HCT116 (cell line): ENCODE measurements around the gene PTBP3.

Experiments
- ATF3 ChIP-seq: IDR thresholded peaks from 2 replicates; pipeline ENCODE4 v1.6.1; 2012
- CEBPB ChIP-seq: IDR thresholded peaks from 2 replicates; pipeline ENCODE4 v1.6.1; 2012; ENCODE audit warnings: low read depth
- CTCF ChIP-seq, 3 experiments: fragments of 200-600 bp in 1 of 3; sonication (generic) in 1 of 3; IDR thresholded peaks in 2 of 3; conservative IDR thresholded peaks in 1 of 3; 2 replicates each; pipeline ENCODE4 v1.5.1; 2012 to 2017; ENCODE audit warnings: low read depth in 2 of 3, low read length in 2 of 3, antibody characterized with exemption in 1 of 3, borderline replicate concordance in 1 of 3, control low read depth in 1 of 3, mild to moderate bottlenecking in 1 of 3, mixed read lengths in 1 of 3, mixed run types in 1 of 3, moderate library complexity in 1 of 3; ENCODE audit not compliant: insufficient read depth in 1 of 3
- EZH2phosphoT487 ChIP-seq: fragments of 200-600 bp; IDR thresholded peaks from 2 replicates; pipeline ENCODE4 v1.6.1; 2018; ENCODE audit warnings: antibody characterized with exemption, borderline replicate concordance
- FOSL1 ChIP-seq: IDR thresholded peaks from 2 replicates; pipeline ENCODE4 v1.6.1; 2012; ENCODE audit warnings: low read depth
- JUND ChIP-seq: IDR thresholded peaks from 2 replicates; pipeline ENCODE4 v1.6.1; 2012
- MAX ChIP-seq: IDR thresholded peaks from 2 replicates; pipeline ENCODE4 v1.6.1; 2012
- POLR2A ChIP-seq: IDR thresholded peaks from 2 replicates; pipeline ENCODE4 v1.7.0; 2011; ENCODE audit warnings: borderline replicate concordance; ENCODE audit not compliant: insufficient read depth, insufficient read length; ENCODE audit errors: extremely low read depth
- POLR2AphosphoS5 ChIP-seq: IDR thresholded peaks from 2 replicates; pipeline ENCODE4 v1.6.1; 2011; ENCODE audit warnings: mild to moderate bottlenecking, low read depth, low read length, moderate library complexity
- RAD21 ChIP-seq: IDR thresholded peaks from 2 replicates; pipeline ENCODE4 v1.6.1; 2012; ENCODE audit warnings: low read depth, mild to moderate bottlenecking
- SP1 ChIP-seq: IDR thresholded peaks from 2 replicates; pipeline ENCODE4 v1.6.1; 2012; ENCODE audit warnings: low read depth
- ZFX ChIP-seq: fragments of 450-650 bp; IDR thresholded peaks from 2 replicates; pipeline ENCODE4 v1.6.1; 2017

GRCh38 chr9:112354081-112354743 lies 20.8 kb upstream of the PTBP3 start:
- no peak for TF ChIP-seq ATF3
- no peak for TF ChIP-seq CTCF (IDR thresholded peaks at IDR 0.05 in 2 of 3, conservative IDR thresholded peaks at IDR 0.05 in 1 of 3; ENCODE audit: borderline replicate concordance in 1 of 3, insufficient read depth in 1 of 3, low read depth in 2 of 3, low read length in 2 of 3)
- no peak for TF ChIP-seq CEBPB
- TF ChIP-seq MAX: no peak
- no peak for TF ChIP-seq EZH2phosphoT487
- no peak for TF ChIP-seq POLR2AphosphoS5
- TF ChIP-seq ZFX: no peak
- no peak for TF ChIP-seq FOSL1
- TF ChIP-seq JUND: no peak
- TF ChIP-seq POLR2A: no peak
- no peak for TF ChIP-seq SP1
- TF ChIP-seq RAD21: no peak
